Liver (tissue), 3 donors: Measurements from ENCODE around the gene ZNF331.

Experiments
- CTCF ChIP-seq: fragments of 150-350 bp; IDR thresholded peaks from 2 replicates; pipeline ENCODE4 v1.5.1; 2017; ENCODE audit warnings: improper control_type of control experiment, low read depth, low read length; ENCODE audit not compliant: missing input control
- SP1 ChIP-seq: IDR thresholded peaks from 2 replicates; pipeline ENCODE4 v1.6.1; 2018; ENCODE audit warnings: antibody characterized with exemption, mild to moderate bottlenecking
- TAF1 ChIP-seq: conservative IDR thresholded peaks from 2 replicates; pipeline ENCODE4 v1.6.1; 2016; ENCODE audit warnings: antibody characterized with exemption, mild to moderate bottlenecking
- donor health status: healthy.
- donor health status: healthy.

- TF ChIP-seq SP1 (no peak), CTCF (no peak), TAF1 (no peak)
These were observed 15.2 kb downstream of the ZNF331 start for GRCh38 chr19:53553156-53553555.
